Activated naive CD4-positive, alpha-beta T cell treated with anti-CD3 and anti-CD28 coated beads, Interleukin-2, amount 50 U/mL, for 72 hours (primary cell): ENCODE results near the gene ANAPC2. TPM values are rescaled to one million over a fixed set of nuclear protein-coding genes. Genes with fewer than 3 reads are reported as not detected.

ENCODE experiments used
- ATAC-seq, 2 donors: fragments of 150-1000 bp; cut with Tn5 transposase; 2 replicates each; pipeline ENCODE4 v1.10.0; 2021; ENCODE audit warnings: mild to moderate bottlenecking in 2 of 2, moderate library complexity in 2 of 2
- DNase-seq, 2 donors: peaks; one replicate each; pipeline ENCODE4 v3.0.0; 2021 to 2022; ENCODE audit warnings: low spot score in 2 of 2
- H3K27ac Mint-ChIP-seq, 2 donors: one replicate each; pipeline ENCODE4 v1.8.0; 2022; ENCODE audit warnings: mild to moderate bottlenecking in 2 of 2, mixed read lengths in 2 of 2
- H3K36me3 Mint-ChIP-seq, 2 donors: one replicate each; pipeline ENCODE4 v1.8.0; 2022; ENCODE audit warnings: mixed read lengths in 2 of 2
- H3K9me3 Mint-ChIP-seq, 2 donors: one replicate each; pipeline ENCODE4 v1.8.0; 2022; ENCODE audit warnings: mixed read lengths in 2 of 2
- total RNA-seq, 2 donors: library from RNA; stranded (reverse); gene quantifications; one replicate each; pipeline ENCODE4 v1.2.3, GENCODE V29; 2022

The ANAPC2 gene
- total RNA-seq, 2 donors from 2014 or later: 48.1 to 68.3 TPM

DNA sequence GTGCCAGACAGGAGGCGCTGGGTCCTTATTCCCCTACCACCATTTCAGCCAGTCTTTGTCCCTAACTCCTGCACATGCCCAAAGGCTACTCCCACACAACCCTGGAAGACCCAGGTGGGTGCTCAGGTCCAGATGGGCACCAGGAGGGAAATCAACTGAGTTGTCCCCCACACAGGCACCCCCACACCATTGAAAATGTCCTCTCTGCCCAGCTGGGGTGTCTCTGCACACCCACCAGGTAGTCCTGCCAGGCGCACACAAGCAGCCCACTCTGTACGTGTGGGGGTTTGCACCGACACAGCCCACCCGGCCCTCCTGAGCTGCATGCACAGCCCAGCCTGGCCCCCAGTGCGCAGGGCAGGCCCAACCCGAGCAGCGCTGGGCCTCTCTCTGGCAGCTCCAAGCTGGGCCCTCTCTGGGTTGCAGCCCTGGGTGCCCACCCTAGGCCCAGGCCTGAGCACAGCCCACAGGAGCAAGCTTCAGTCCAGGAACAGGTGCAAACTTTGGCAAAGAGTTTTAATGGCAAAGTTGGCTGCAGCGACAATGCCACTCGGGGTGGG lies 31.5 kb upstream of the ANAPC2 start:
- DNase-seq: no peak
- Mint-ChIP-seq H3K9me3 (no peaks in the 10 kb centered on the region), H3K27ac (peak overlapping the region in 1 of 2 donors; percentile 56), H3K36me3 (no peaks in the 10 kb centered on the region)
- ATAC-seq: no peak

DNA sequence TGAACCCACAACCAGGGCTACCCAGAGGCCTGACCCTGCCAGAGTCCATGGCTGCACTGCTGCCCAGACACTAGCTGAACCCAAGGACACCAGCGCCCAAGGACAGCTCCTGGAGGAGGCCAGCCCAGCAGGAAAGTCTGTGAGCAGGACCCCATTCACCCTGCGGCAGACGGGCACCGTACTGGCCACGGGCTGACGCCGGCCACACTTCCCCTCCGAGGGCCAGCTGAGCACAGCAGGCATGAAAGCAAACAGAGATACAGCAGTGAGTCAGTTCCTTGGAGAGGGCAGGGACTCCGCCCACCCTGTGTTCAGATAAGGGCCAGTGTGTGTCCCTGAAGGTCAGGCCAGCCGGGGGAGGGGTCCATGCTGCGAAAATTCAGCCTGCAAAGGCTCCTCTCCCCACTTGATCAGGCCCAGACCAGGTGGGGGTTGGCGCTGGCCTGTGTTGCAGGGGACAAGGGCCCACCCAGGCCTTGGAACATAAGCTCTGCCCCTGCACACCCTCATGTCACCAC lies 30.5 kb upstream of the ANAPC2 start:
- Mint-ChIP-seq H3K36me3 (no peaks in the 10 kb centered on the region), H3K27ac (no peak overlapping the region), H3K9me3 (no peaks in the 10 kb centered on the region)
- ATAC-seq: no peak
- no peak for DNase-seq

DNA sequence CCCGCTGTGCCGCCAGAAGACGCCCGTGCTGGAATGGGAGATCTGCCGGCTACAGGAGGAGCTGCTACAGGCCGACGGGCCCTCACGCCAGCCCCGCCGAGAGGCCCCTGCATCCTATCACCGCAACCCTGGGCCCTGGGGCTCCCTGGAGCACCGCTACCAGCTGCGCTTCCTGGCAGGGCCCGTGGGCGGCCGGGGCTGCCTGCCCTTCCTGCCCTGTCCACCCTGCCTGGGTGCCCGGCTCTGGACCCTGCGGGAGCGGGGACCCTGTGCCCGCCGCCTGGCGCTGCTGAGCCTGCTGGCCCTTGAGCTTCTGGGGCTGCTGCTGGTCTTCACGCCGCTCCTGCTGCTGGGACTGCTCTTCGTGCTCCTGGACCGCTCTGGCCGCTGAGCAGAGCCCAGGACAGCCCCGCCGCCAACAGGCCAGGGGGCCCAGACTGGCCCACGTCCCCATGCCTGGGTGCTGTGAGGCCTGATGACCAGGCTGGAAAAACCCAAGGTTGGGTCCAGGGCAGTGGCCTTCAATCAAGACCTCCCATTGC lies 29.9 kb upstream of the ANAPC2 start:
- ATAC-seq: no peak
- Mint-ChIP-seq H3K9me3 (no peaks in the 10 kb centered on the region), H3K36me3 (no peaks in the 10 kb centered on the region), H3K27ac (no peak overlapping the region)
- DNase-seq: no peak

DNA sequence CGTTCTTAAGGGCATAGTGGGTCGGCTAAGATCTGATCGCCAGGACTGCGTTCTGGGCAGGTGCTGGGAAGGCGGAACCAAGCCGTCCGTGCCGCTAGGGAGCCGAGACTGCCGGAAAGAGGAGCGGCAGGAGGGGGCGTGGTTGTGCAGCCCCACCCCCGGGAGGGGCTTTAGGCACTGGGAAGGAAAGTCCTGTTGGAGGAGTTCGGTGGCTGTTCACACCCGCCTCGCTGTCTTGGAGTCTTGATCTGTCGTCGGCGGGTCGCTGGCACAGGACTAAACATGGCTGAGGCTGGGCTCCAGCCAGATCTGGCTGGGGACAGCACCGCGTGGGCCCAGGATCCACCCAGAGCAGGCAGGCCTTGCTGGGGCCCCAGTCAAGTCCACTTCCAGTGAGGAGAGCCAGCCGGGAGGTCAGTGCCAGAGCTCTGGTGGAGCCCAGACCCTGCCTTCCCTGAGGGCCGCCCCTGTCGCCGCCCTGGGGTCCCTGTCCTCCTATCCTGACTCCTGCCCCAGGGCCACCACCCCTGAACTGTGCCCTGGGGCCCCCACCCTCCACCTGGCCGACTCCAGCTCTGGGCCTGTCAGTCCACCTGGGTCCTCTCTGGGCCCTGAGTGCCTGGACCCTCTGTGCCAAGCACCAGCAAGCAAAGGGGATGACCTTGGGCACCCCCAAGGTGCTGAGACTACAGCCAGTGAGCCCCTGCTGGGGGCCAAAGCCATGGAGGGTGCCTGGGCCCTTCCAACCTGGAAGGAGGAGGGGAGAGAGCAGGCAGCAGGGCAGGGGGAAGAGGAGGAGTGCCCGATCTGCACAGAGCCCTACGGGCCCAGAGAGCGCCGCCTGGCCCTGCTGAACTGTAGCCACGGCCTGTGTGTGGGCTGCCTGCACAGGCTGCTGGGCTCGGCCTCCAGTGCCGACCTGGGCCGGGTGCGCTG lies 29.2 kb upstream of the ANAPC2 start:
- no peak overlapping the region for H3K27ac Mint-ChIP-seq
- no peaks in the 10 kb centered on the region for H3K9me3 Mint-ChIP-seq
- H3K36me3 Mint-ChIP-seq: no peaks in the 10 kb centered on the region
- ATAC-seq (no peak), DNase-seq (no peak)

DNA sequence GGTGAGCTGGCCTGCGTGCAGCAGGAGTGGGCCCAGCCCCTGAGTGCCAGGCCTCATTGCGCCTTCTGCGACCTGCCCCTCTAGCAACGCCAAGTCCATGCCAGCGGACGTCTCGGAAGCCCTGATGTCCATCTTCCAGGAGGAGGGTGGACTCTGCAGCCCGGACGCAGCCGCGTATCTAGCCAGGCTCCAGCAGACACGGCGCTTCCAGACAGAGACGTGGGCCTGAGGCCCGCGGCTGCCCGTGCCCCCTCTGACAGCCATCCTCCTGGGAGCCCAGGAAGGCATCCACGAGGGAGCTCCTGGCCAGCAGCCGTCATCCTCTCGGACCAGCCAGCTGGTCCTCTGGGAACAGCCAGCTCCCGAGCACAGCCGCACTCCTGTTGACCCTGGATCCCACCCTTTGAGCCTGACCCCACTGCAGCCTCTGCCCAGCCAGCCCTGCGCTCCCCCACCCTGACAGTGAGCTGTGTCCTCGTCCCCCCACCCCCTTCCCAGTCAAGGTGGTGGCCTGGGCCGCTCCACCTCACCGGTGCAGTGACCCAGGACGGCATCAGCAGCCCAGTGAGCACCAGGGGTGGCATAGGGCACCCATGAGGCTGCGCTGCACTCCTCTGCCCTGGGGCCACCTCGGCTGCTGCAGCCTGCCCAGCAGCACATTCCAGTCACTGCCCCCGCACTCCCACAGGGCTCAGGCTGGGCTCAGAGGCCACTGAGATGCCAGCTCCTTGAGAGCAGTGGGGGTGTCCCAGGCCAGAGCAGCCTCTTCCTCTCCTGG lies 28.0 kb upstream of the ANAPC2 start:
- Mint-ChIP-seq H3K36me3 (no peaks in the 10 kb centered on the region), H3K9me3 (no peaks in the 10 kb centered on the region), H3K27ac (no peak overlapping the region)
- DNase-seq (no peak), ATAC-seq (no peak)

DNA sequence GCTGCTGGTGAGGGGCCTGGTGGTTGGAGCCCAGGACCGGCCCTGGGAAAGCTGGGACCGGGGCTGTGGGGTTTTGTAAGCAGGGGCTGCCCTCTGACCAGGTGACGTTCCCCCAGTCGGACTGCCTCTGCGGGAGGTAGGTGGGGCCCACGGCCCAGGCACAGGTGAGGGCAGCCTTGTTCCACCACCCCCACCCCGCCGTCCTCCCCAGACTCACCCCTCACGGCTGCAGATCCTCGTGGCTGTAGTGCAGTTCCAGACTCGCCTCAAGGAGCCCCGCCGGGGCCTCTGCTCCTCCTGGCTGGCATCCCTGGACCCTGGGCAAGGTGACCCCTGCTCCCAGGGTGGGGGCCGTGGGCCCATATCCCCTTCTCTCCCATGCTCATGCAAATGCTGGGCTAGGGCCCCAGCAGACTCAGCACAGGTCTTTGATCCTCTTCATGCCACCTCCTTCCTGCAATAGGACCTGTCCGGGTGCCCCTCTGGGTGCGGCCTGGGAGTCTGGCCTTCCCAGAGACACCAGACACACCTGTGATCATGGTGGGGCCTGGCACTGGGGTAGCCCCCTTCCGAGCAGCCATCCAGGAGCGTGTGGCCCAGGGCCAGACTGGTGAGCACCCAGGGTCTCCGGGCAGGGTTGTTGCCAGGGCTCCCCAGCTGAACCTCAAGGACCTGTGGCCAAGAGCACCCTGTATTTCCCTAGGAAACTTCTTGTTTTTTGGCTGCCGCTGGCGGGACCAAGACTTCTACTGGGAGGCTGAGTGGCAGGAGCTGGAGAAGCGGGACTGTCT lies 27.0 kb upstream of the ANAPC2 start:
- ATAC-seq: no peak
- H3K9me3 Mint-ChIP-seq: no peaks in the 10 kb centered on the region
- no peaks in the 10 kb centered on the region for H3K36me3 Mint-ChIP-seq
- peak overlapping the region in 1 of 2 donors; percentile 36 for H3K27ac Mint-ChIP-seq
- no peak for DNase-seq

DNA sequence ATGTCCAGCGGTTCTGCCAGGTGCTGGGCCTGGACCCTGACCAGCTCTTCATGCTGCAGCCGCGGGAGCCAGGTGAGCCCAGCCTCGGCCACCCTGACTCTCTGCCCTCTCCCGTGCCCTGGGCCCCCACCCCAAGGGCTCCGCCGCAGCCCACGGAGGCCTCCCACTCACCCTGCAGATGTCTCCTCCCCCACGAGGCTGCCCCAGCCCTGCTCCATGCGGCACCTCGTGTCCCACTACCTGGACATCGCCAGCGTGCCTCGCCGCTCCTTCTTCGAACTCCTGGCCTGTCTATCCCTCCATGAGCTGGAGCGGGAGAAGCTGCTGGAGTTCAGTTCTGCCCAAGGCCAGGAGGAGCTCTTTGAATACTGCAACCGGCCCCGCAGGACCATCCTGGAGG lies 26.3 kb upstream of the ANAPC2 start:
- Mint-ChIP-seq H3K36me3 (no peaks in the 10 kb centered on the region), H3K27ac (no peak overlapping the region), H3K9me3 (no peaks in the 10 kb centered on the region)
- ATAC-seq (no peak), DNase-seq (no peak)

DNA sequence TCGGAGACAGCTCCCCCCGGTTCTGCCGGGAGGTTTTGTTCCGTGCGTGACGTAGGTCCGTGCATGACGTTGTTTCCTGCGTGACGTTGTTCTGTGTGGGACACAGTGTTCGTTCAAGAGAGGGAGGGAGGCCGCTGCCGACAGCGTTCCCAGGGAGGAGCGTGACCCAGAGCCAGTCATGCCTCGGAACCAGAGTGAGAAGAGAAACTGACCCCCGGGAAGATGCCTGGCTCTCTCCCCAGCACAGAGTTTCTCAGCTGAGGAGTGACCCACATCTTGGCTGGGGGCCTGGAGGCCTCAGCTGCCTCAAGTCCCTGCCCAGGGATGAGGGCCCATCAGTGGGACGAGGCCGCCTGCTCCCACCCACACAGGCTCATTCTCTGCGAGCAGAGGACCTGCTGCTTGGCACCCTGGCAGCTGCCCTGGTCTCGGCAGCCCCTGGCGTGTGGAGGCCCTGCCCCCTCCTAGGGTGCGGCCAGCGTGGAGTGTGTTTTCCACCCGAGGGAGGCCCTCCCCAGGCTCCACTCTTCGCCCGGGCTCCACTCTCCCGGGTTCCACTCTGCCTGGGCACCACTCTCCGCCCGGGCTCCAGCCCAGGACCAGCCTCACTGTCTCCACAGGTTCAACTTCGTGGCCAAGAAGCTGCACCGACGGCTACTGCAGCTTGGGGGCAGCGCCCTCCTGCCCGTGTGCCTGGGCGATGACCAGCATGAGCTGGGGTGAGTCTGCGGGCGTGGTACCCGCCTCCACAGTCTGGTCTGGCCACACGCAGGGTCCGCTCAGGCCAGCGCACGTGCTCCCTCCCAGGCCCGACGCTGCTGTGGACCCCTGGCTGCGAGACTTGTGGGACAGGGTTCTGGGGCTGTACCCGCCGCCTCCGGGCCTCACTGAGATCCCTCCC lies 25.1 kb upstream of the ANAPC2 start:
- no peaks in the 10 kb centered on the region for H3K9me3 Mint-ChIP-seq
- H3K27ac Mint-ChIP-seq: no peak overlapping the region
- ATAC-seq (no peak), DNase-seq (no peak)
- peaks cover 0 to 7% of the 10 kb centered on the region in 2 donors for H3K36me3 Mint-ChIP-seq

DNA sequence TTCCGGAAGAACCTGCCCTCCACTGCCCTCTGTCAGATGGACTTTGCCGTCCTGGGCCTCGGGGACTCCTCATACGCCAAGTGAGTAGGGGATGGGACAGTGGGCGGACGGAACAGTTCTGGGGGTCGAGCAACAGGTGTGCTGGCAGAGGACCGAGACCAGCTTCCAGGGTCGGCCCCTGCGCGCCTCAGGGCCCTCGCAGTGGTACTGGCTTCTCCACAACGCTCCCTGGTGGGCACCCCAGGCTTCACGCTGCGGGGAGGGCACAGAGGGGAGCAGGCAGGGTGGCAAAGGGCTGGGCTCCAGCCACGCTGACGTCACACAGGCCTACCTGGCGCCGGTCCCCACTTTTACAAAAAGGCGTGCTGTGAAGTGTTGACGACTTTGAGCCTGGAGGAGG lies 24.2 kb upstream of the ANAPC2 start:
- Mint-ChIP-seq H3K27ac (no peak overlapping the region), H3K36me3 (peaks cover 2 to 10% of the 10 kb centered on the region in 2 donors), H3K9me3 (no peaks in the 10 kb centered on the region)
- DNase-seq: no peak
- peak in 1 of 2 donors; percentile 11 for ATAC-seq

DNA sequence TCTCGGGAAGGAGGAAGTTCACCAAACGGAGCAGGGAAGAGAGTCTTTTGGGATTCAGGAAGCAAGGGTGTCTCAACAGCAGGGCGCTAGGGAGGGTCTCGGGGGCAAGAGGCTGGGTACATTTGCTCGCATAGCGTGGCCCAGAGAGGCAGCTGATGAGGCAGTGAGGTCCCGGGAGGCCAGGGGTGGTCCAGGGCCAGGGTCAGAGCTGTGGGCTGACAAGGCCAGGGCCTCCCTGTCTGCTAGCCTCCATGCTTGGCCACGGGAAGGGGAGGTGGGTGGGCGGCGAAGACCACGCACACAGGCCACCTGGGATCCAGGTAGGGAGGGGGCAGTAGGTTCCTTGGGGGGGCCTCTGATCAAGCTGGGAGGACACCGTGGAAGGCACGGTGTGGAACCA lies 23.2 kb upstream of the ANAPC2 start:
- H3K36me3 Mint-ChIP-seq: peaks cover 12 to 15% of the 10 kb centered on the region in 2 donors
- peak overlapping the region; percentile 47 to 74 for H3K27ac Mint-ChIP-seq
- DNase-seq: no peak
- no peaks in the 10 kb centered on the region for H3K9me3 Mint-ChIP-seq
- no peak for ATAC-seq

DNA sequence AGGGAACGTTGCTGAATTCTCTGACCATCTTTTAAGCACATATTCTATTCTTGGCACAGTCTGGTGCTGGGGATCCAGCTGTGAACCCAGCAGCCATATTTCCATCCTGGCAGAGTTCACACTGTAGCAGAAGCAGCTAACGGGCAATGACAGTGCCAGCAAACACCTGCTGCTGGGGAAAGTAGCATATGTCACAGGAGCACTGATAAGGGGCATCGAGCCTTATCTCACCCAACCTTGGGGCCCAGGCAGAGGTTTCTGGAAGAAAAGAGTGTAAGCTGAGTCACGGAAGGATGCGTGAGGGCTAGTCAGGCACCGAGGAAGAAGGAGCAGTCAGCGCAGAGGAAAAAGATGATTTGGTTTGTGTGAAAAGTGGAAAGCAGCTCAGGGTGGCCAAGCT lies 18.2 kb upstream of the ANAPC2 start:
- H3K9me3 Mint-ChIP-seq: no peaks in the 10 kb centered on the region
- H3K36me3 Mint-ChIP-seq: peaks cover 28 to 33% of the 10 kb centered on the region in 2 donors
- DNase-seq: no peak
- no peak for ATAC-seq
- H3K27ac Mint-ChIP-seq: peak overlapping the region; percentile 94 to 97

DNA sequence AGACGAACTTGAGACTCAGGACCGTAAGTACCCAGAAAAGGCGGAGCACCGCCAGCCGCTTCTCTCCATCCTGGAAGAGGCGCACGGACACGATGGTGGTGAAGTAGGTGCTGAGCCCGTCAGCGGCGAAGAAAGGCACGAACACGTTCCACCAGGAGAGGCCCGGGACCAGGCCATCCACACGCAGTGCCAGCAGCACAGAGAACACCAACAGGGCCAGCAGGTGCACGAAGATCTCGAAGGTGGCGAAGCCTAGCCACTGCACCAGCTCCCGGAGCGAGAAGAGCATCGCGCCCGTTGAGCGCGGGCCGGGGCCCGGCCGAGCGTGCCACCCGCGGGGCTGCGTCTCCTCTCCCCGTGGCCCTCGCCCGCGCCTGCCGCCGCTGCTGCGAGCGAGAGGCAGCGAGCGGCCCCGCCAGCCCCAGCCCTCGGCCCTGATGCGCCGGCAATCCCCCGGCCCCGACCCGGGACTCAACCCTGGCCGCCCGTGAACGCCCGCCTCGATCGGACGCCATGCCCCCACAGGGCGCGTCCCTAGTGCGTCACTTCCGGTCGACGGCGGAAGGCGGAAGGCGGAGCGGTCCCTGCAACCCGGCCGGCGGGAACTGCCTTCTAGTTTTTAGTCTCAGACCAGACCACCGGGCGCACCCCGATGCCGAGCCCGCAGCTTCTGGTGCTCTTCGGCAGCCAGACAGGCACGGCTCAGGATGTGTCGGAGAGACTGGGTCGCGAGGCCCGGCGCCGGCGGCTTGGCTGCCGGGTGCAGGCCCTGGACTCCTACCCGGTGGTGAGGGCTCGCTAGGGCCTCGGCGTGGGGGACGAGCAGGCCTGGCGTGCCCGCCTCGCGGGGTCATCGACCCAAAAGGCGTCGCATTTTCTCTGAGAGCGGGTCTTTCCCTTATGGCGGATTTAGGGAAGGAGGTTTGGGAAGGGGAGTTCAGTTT lies 17.0 kb upstream of the ANAPC2 start, which contains the start of the genes NDOR1 and TMEM203:
TSS of gene NDOR1 (plus strand) at position 575 of the 944 bp plus-strand sequence. CDS start at position 653, 78 bp downstream.
TSS of gene TMEM203 (minus strand) at position 523 of the 944 bp plus-strand sequence. CDS start at position 289, 234 bp downstream.
- Mint-ChIP-seq H3K9me3 (no peaks in the 10 kb centered on the region), H3K36me3 (peaks cover 28 to 33% of the 10 kb centered on the region in 2 donors), H3K27ac (peak within 1 kb of the TSS; percentile 94 to 97)
- ATAC-seq: peak; percentile 64 to 68
- peak; percentile 92 to 95 for DNase-seq

DNA sequence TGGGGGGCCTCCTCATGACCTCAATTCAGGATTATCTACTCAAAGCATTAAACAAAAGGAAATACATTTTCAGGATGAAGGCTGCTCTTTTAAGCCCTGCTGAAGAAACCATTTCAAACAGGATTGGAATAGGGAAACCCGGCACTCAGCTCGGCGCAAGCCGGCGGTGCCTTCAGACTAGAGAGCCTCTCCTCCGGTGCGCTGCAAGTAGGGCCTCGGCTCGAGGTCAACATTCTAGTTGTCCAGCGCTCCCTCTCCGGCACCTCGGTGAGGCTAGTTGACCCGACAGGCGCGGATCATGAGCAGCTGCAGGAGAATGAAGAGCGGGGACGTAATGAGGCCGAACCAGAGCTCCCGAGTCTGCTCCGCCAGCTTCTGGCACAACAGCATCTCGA lies 16.4 kb upstream of the ANAPC2 start:
- Mint-ChIP-seq H3K36me3 (peaks cover 28 to 33% of the 10 kb centered on the region in 2 donors), H3K27ac (peak overlapping the region; percentile 94 to 97)

DNA sequence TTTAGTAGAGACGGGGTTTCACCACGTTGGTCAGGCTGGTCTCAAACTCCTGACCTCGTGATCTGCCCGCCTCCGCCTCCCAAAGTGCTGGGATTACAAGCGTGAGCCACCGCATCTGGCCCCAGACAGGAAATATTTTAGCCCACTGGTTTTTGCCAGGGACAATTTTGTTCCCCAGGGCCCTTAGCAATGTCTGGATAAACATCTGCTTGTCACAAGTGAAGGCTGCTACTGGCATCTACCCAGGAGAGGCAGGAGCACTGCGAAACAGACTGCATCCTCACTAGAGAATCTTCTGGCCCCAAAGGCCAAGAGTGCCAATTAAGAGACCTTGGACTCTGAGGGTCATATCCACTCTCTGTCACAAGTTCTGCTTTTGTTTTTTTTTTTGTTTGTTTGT lies 14.6 kb upstream of the ANAPC2 start:
- ATAC-seq: no peak
- no peak for DNase-seq
- Mint-ChIP-seq H3K9me3 (no peaks in the 10 kb centered on the region), H3K36me3 (peaks cover 26 to 28% of the 10 kb centered on the region in 2 donors), H3K27ac (no peak overlapping the region)

More for the DNA sequence above, 16.4 kb upstream of the ANAPC2 start:
- DNase-seq (no peak), ATAC-seq (no peak)
- H3K9me3 Mint-ChIP-seq: no peaks in the 10 kb centered on the region
